HG02981 (cell line): ENCODE data around the gene PDXK.

ENCODE experiments used
- ATAC-seq: cut with Tn5 transposase; IDR thresholded peaks from one replicate; pipeline ENCODE4 v1.9.1; 2021; ENCODE audit warnings: mild to moderate bottlenecking, moderate library complexity; ENCODE audit not compliant: unreplicated experiment

PDXK gene

DNA sequence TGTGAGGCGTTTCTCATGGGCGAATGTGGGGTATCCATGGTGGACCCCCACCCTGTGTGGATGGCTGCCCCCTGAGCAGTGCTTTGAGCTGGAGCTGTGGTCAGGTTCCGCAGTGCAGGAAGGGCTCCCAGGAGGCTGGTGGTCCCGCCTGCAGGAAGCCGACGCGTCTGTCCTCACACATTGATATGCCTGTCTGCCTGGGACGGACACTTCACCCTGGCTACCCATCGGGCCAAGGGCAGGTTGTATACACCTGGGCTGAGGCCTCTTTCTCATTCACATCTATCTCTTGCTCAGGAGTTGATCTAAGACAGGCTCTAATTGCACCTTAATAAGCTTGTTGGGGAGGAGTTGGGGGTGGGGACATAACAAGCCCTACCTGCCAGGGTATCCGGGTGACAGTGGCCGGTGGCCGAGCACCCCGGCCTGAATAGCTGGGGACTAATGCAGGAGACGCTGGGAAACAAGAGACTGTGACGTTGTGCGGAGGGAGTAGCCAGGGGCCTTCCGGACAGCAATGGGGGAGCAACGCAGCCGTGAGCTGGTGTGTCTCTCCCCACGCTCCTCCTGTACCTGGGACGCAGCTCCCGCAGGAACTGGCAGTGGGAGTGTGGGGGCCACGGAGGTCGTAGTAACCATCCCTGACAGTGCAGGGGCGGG, 21.7 kb downstream of the PDXK start:
- no peak for ATAC-seq

DNA sequence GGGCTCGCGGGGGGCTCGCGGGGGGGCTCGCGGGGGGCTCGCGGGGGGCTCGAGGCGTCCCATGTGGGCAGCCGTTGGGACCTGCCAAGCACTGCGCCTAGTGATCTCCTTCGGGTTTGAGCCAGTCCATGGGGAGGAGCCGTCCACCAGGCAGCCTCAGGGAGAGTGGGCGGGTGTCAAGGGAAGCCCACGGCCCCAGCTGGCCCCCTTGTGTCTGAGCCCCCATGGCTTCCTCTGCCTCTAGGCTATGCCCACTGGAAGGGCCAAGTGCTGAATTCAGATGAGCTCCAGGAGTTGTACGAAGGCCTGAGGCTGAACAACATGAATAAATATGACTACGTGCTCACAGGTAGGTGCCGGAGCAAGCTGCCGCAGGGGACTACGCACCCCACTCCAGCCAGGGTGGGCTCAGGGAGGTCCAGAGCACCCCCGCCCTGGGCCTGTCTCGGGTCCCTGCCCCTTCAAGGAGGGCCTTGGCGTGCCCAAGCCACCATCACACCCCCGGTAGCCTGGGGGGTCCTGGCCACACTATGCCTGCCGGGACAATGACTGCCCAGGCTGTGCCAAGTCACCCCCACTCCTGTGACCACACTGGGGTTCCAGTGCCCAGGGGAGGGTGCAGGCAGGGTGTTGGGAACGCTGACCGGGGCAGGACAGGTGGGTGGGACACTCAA, 22.6 kb downstream of the PDXK start:
- ATAC-seq = no peak

DNA sequence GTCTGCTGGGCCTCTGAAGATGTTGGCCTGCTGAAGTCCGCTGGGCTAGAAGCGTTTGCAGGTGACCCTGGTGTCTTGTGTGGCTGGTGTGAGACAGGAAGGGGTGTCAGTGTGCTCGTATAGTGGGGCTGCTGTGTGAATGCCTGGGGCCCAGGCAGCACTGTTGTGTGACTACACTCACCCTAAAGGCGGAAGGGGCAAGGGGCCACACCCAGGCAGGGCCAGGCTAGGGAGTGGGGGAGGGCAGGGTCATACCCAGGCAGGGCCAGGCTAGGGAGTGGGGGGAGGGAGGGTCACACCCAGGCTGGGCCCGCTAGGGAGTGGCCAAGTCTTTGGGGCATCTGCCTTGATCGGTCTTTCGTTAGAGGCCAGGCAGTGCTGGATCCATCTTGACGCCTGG, 25.0 kb downstream of the PDXK start:
- ATAC-seq = no peak

GRCh38 chr21:43744725-43745124, 25.8 kb downstream of the PDXK start:
- no peak for ATAC-seq

DNA sequence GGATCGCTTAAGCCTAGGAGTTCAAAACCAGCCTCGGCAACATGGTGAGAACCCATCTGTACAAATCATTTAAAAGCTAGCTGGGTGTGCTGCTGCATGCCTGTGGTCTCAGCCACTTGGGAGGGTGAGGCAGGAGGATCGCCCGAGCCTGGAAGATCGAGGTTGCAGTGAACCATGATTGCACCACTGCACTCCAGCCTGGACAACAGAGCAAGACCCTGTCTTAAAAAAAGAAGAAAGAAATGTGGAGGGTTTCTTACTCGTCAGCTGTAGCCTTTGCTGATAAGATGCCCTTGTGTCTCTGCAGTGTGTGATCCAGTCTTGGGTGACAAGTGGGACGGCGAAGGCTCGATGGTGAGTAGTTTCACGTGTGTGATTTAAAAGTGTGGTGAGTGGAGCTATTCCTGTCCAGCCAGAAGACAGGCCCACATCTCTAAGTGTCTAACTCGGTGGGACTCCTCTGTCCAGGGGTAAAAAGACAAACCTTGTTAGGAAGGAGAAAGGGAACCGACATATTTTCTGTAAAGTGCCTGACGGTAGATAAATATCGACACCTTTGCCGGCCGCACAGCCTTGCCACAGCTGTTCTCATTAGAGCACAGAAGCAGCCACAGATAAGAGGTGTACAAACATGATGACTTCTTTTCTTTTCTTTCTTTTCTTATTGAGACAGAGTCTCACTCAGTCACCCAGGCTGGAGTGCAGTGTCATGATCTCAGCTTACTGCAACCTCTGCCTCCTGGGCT, 27.0 kb downstream of the PDXK start:
- ATAC-seq = no peak

DNA sequence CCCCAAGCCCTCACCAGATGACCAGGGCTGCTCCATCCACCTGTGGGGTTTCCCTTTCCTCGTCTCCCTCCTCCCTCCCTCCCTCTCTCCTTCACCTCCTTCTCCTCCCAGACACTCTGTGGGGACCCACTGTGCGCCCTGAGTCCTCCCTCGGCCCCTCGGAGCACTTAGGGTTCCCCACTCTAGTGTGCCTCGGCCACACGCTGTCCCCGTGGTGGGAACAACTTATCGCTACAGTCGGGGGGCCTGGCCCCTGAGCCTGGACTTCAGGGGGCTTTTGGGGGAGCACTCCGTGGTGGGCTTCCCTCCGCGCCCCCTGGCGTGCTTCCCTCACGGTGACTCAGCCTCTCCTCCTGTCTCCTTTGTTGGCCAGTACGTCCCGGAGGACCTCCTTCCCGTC, 29.7 kb downstream of the PDXK start:
- no peak for ATAC-seq

- no peak for ATAC-seq
Observed at GRCh38 chr21:43749651-43750262, 30.8 kb downstream of the PDXK start.

GRCh38 chr21:43750339-43751033, 31.6 kb downstream of the PDXK start:
- no peak for ATAC-seq

DNA sequence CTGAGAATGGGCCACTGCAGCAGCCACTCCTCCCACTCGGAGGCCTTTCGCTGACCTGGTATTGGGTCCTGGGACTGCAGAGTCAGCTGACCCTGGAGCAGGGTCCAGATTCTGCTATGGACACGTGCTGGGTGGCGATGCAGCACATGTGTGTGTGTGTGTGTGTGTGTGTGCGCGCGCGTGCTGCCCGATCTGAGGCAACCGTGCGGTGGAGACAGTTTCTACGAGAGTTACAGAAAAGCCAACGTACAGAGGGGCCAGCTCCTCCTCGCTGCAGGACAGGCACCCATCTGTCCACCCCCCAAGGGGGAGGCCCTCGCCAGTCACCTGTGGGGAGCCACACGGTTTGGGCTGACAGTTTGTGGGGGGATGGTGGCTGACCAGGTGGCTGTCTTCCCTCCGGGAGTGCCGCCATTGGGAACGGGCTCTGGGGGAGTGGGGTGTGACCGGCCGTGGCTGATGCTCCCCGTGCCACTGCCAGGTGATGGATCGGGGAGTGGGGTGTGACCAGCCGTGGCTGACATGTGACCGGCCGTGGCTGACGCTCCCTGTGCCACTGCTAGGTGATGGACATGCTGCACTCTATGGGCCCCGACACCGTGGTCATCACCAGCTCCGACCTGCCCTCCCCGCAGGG, 33.1 kb downstream of the PDXK start:
- ATAC-seq = no peak

GRCh38 chr21:43752758-43753438, 34.0 kb downstream of the PDXK start:
- no peak for ATAC-seq

DNA sequence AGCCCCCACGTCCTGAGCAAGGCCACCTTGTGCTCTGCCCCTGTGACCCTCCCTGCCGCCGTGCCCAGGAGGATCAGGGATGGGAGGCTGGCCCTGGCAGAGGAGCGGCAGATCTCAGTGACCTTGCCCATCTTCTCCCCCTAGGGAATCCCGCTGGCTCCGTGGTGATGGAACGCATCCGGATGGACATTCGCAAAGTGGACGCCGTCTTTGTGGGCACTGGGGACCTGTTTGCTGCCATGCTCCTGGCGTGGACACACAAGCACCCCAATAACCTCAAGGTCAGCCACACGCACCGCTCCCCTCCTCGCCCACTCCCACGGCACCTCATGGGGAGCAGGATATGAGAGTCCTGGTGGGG, 34.5 kb downstream of the PDXK start:
- ATAC-seq = no peak

GRCh38 chr21:43754948-43755781, 36.2 kb downstream of the PDXK start:
- no peak for ATAC-seq

- no peak for ATAC-seq
Observed at GRCh38 chr21:43755820-43756594, 37.1 kb downstream of the PDXK start.

- no peak for ATAC-seq
Observed at GRCh38 chr21:43757601-43758000, 38.7 kb downstream of the PDXK start.

- ATAC-seq = no peak
Observed at GRCh38 chr21:43758111-43758641, 39.2 kb downstream of the PDXK start.

DNA sequence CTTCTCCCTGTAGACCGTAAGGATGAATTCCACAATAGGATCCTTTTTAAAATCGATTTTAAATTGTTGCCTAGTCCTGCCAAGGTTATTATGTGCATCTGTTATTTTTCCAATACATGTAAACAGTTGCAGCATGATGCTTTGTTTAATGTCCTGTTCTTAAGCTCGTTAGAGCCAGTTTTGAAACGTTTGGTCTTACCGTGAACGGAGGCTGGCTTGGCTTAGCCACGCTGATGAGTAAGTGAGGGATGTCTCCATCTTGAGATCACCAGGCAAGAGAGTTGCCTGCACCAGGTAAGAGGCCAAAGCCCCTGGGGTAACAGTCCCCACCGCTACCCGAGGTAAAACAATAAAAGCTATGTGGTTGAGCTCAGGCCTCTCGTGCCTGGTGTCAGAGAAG, 39.9 kb downstream of the PDXK start:
- ATAC-seq = no peak

- ATAC-seq = no peak
Observed at GRCh38 chr21:43759651-43760050, 40.7 kb downstream of the PDXK start.

GRCh38 chr21:43760391-43760958, 41.5 kb downstream of the PDXK start:
- no peak for ATAC-seq
